ENCODE results near the gene BTBD8. TPM values are rescaled to one million over a fixed set of nuclear protein-coding genes. Genes with fewer than 3 reads are reported as not detected.

Gene BTBD8
- total RNA-seq, 4 donors from 2014 or later: 0.90 to 5.7 (median 3.4) TPM

GRCh38 chr1:92094595-92094994 is 14.4 kb downstream of the BTBD8 start:
- in situ Hi-C loops (cut with MboI; ENCODE audit: low sequenced_read_pairs in 4 of 4): no loop called here
- peaks cover 0 to 4% of the 10 kb centered on the region in 2 donors for H3K36me3 ChIP-seq
- no peak for ATAC-seq

DNA sequence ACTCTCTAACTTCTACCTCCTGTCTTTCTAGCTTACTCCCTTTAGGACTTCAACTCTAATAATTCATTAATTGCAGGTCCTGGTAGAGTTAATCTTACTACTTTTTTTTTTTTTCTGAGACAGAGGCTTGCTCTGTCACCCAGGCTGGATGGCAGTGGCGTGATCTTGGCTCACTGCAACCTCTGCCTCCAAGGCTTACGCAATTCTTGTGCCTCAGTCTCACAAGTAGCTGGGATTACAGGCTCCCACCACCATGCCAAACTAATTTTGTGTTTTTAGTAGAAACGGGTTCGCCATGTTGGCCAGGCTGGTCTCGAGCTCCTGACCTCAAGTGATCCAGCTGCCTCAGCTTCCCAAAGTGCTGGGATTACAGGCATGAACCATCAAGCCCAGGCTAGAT is 15.7 kb downstream of the BTBD8 start:
- TF ChIP-seq CTCF (IDR thresholded peaks at IDR 0.05 in 4 of 5, conservative IDR thresholded peaks at IDR 0.05 in 1 of 5) (no peak), POLR2A (IDR thresholded peaks at IDR 0.05) (no peak)

More at GRCh38 chr1:92094595-92094994, 14.4 kb downstream of the BTBD8 start:
- no peak for DNase-seq
- intact Hi-C loops (cut with DNase I; ENCODE audit: low total_unique reads): no loop called here
- no peak overlapping the region for H3K4me3 ChIP-seq
- TF ChIP-seq POLR2A (IDR thresholded peaks at IDR 0.05): no peak
- TF ChIP-seq CTCF (IDR thresholded peaks at IDR 0.05 in 4 of 5, conservative IDR thresholded peaks at IDR 0.05 in 1 of 5): no peak
- no peak overlapping the region for H3K27ac ChIP-seq
- no peaks in the 10 kb centered on the region for H3K27me3 ChIP-seq
- no peaks in the 10 kb centered on the region for H3K9me3 ChIP-seq
- H3K4me1 ChIP-seq: no peaks in the 10 kb centered on the region

GRCh38 chr1:92096317-92096716 is 16.2 kb downstream of the BTBD8 start:
- in situ Hi-C loops (cut with MboI; ENCODE audit: low sequenced_read_pairs in 4 of 4): no loop called here
- TF ChIP-seq CTCF (IDR thresholded peaks at IDR 0.05 in 4 of 5, conservative IDR thresholded peaks at IDR 0.05 in 1 of 5) (no peak), POLR2A (IDR thresholded peaks at IDR 0.05) (no peak)
- intact Hi-C loops (cut with DNase I; ENCODE audit: low total_unique reads): no loop called here
- H3K36me3 ChIP-seq: no peaks in the 10 kb centered on the region
- H3K27me3 ChIP-seq: no peaks in the 10 kb centered on the region
- H3K9me3 ChIP-seq: no peaks in the 10 kb centered on the region
- DNase-seq (no peak), ATAC-seq (no peak)
- no peak overlapping the region for H3K27ac ChIP-seq
- no peaks in the 10 kb centered on the region for H3K4me1 ChIP-seq
- H3K4me3 ChIP-seq: no peak overlapping the region

More for the DNA sequence above, 15.7 kb downstream of the BTBD8 start:
- Histone ChIP-seq H3K36me3 (no peaks in the 10 kb centered on the region), H3K4me3 (no peak overlapping the region), H3K4me1 (no peaks in the 10 kb centered on the region), H3K27ac (no peak overlapping the region), H3K27me3 (no peaks in the 10 kb centered on the region), H3K9me3 (no peaks in the 10 kb centered on the region)
- DNase-seq (no peak), ATAC-seq (no peak)
- in situ Hi-C loops (cut with MboI; ENCODE audit: low sequenced_read_pairs in 4 of 4): no loop called here
- intact Hi-C loops (cut with DNase I; ENCODE audit: low total_unique reads): no loop called here

- ATAC-seq (no peak), DNase-seq (no peak)
- Histone ChIP-seq H3K27me3 (no peaks in the 10 kb centered on the region), H3K27ac (no peak overlapping the region), H3K36me3 (peaks cover 0 to 9% of the 10 kb centered on the region in 2 donors), H3K4me1 (no peaks in the 10 kb centered on the region), H3K4me3 (no peak overlapping the region), H3K9me3 (no peaks in the 10 kb centered on the region)
- TF ChIP-seq POLR2A (IDR thresholded peaks at IDR 0.05) (no peak), CTCF (IDR thresholded peaks at IDR 0.05 in 4 of 5, conservative IDR thresholded peaks at IDR 0.05 in 1 of 5) (no peak)
- in situ Hi-C loops (cut with MboI; ENCODE audit: low sequenced_read_pairs in 4 of 4): no loop called here
- intact Hi-C loops (cut with DNase I; ENCODE audit: low total_unique reads): no loop called here
Observed at GRCh38 chr1:92105546-92106081, 25.5 kb downstream of the BTBD8 start.

- Histone ChIP-seq H3K36me3 (no peaks in the 10 kb centered on the region), H3K27me3 (no peaks in the 10 kb centered on the region), H3K4me3 (no peak overlapping the region), H3K9me3 (no peaks in the 10 kb centered on the region), H3K27ac (no peak overlapping the region), H3K4me1 (no peaks in the 10 kb centered on the region)
- ATAC-seq (no peak), DNase-seq (no peak)
- TF ChIP-seq CTCF (IDR thresholded peaks at IDR 0.05 in 4 of 5, conservative IDR thresholded peaks at IDR 0.05 in 1 of 5) (no peak), POLR2A (IDR thresholded peaks at IDR 0.05) (no peak)
- intact Hi-C loops (cut with DNase I; ENCODE audit: low total_unique reads) (no loop called here), in situ Hi-C loops (cut with MboI; ENCODE audit: low sequenced_read_pairs in 4 of 4) (no loop called here)
Observed at GRCh38 chr1:92108631-92109030, 28.5 kb downstream of the BTBD8 start.

All from gastrocnemius medialis (tissue), 4 donors.